Activated naive CD4-positive, alpha-beta T cell treated with anti-CD3 and anti-CD28 coated beads, Interleukin-2, amount 10 ng/mL, durations not matched to agents 7 days and 5 days (primary cell): Measurements from ENCODE around the gene DSCAML1.
"Not testable (repeated sequence)": the region's sequence is repeated elsewhere in the genome, so short reads cannot be mapped to it uniquely, and the experiment has no call there.

ENCODE experiments used
- CTCF ChIA-PET: fragments of 350-600 bp; sonication (Branson Sonifier 250); formaldehyde crosslinking; loops from one replicate; lab custom pipeline; 2021; ENCODE audit warnings: antibody characterized with exemption; lab: Charles Lee
- DNase-seq: peaks from one replicate; pipeline ENCODE4 v3.0.0-alpha.2; 2020
- H3K27ac Mint-ChIP-seq: one replicate; pipeline ENCODE4 v1.8.0; 2021; ENCODE audit warnings: mild to moderate bottlenecking, moderate library complexity, mixed read lengths
- H3K27me3 Mint-ChIP-seq: one replicate; pipeline ENCODE4 v1.8.0; 2021; ENCODE audit warnings: mild to moderate bottlenecking, mixed read lengths
- H3K36me3 Mint-ChIP-seq: one replicate; pipeline ENCODE4 v1.8.0; 2021; ENCODE audit warnings: mixed read lengths
- H3K4me1 Mint-ChIP-seq: one replicate; pipeline ENCODE4 v1.8.0; 2021; ENCODE audit warnings: mixed read lengths
- H3K4me3 Mint-ChIP-seq: one replicate; pipeline ENCODE4 v1.8.0; 2021; ENCODE audit warnings: mild to moderate bottlenecking, moderate library complexity, mixed read lengths
- H3K9me3 Mint-ChIP-seq: one replicate; pipeline ENCODE4 v1.8.0; 2021; ENCODE audit warnings: mixed read lengths

DSCAML1 gene

GRCh38 chr11:117763465-117763864 is 33.6 kb downstream of the DSCAML1 start:
- DNase-seq, H3K4me3 Mint-ChIP-seq, CTCF ChIA-PET, H3K9me3 Mint-ChIP-seq, H3K36me3 Mint-ChIP-seq, H3K4me1 Mint-ChIP-seq, H3K27ac Mint-ChIP-seq: not testable (repeated sequence)
- peaks cover 12% of the 10 kb centered on the region for H3K27me3 Mint-ChIP-seq

GRCh38 chr11:117761993-117762392 is 35.0 kb downstream of the DSCAML1 start:
- Mint-ChIP-seq H3K4me3 (no peak overlapping the region), H3K27me3 (peaks cover 8% of the 10 kb centered on the region), H3K36me3 (no peaks in the 10 kb centered on the region), H3K4me1 (no peaks in the 10 kb centered on the region), H3K9me3 (no peaks in the 10 kb centered on the region), H3K27ac (no peak overlapping the region)
- CTCF ChIA-PET, result no interaction called here
- DNase-seq, result no peak

- no peaks in the 10 kb centered on the region for H3K36me3 Mint-ChIP-seq
- H3K27me3 Mint-ChIP-seq, result peaks cover 26% of the 10 kb centered on the region
- no peaks in the 10 kb centered on the region for H3K9me3 Mint-ChIP-seq
- no peak overlapping the region for H3K4me3 Mint-ChIP-seq
- CTCF ChIA-PET, result no interaction called here
- H3K4me1 Mint-ChIP-seq, result no peaks in the 10 kb centered on the region
- DNase-seq, result no peak
- H3K27ac Mint-ChIP-seq, result no peak overlapping the region
Measured at GRCh38 chr11:117759305-117759704, 37.7 kb downstream of the DSCAML1 start.

DNA sequence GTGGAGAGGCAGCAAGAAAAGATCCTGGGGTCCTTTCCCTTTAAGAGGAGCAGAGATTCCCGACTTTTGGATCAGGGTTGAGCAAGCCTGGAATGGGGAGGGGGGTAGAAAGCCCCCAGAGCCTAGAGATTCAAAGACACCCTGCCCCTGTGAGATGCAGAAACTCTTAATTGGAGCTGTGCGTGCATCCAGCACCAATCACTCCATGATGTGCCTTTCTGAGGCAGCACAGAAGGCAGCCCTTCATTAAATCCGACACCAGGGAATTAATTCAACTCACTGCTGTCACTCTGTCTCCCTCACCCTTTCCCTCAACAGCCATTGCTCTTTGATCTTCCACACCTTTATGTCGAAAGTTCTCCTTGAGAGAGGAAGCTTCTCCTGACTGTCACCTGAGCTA is 43.0 kb downstream of the DSCAML1 start:
- CTCF ChIA-PET, result interaction anchor here (0.5 kb wide), 1 partner anchor 1117 kb away, joined by 4 read pairs; no protein-coding TSS in a partner anchor
- Mint-ChIP-seq H3K27ac (no peak overlapping the region), H3K4me1 (no peaks in the 10 kb centered on the region), H3K27me3 (peaks cover 35% of the 10 kb centered on the region), H3K4me3 (no peak overlapping the region), H3K36me3 (no peaks in the 10 kb centered on the region), H3K9me3 (no peaks in the 10 kb centered on the region)
- no peak for DNase-seq

DNA sequence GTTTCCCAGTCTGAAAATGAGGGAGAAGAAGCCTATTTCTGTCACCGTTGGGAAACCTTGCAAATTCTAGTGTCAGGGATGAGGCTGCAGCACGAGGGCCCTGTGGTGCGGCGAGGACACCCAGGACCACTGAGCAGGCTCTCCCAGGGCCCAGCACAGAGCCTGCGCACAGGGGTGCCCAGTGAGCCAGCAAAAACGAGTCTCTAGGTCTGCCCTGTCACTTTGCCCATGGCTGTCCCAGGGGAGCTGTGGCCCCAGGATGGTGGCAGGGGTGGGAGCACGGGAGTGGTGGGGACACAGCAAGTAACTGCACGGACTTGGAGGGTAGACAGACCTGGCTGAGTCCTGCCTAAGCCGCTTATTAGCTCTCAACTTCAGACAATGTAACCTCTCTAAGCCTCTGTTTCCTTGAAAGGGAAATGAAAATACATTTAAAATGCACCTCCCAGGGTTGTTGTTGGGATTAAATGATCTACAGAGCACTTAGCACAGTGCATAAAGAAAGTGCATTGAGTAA is 44.2 kb downstream of the DSCAML1 start:
- H3K27me3 Mint-ChIP-seq, result peaks cover 38% of the 10 kb centered on the region
- H3K9me3 Mint-ChIP-seq, result no peaks in the 10 kb centered on the region
- H3K27ac Mint-ChIP-seq, result no peak overlapping the region
- no peaks in the 10 kb centered on the region for H3K4me1 Mint-ChIP-seq
- DNase-seq, result no peak
- H3K36me3 Mint-ChIP-seq, result no peaks in the 10 kb centered on the region
- no peak overlapping the region for H3K4me3 Mint-ChIP-seq
- CTCF ChIA-PET, result no interaction called here

- Mint-ChIP-seq H3K27me3 (peaks cover 38% of the 10 kb centered on the region), H3K4me3 (no peak overlapping the region), H3K4me1 (no peaks in the 10 kb centered on the region), H3K36me3 (no peaks in the 10 kb centered on the region), H3K9me3 (no peaks in the 10 kb centered on the region), H3K27ac (no peak overlapping the region)
- no peak for DNase-seq
- CTCF ChIA-PET, result no interaction called here
Measured at GRCh38 chr11:117752071-117752470, 44.9 kb downstream of the DSCAML1 start.

GRCh38 chr11:117750916-117751662 is 45.9 kb downstream of the DSCAML1 start:
- no peaks in the 10 kb centered on the region for H3K9me3 Mint-ChIP-seq
- CTCF ChIA-PET, result no interaction called here
- no peaks in the 10 kb centered on the region for H3K4me1 Mint-ChIP-seq
- DNase-seq, result no peak
- no peak overlapping the region for H3K27ac Mint-ChIP-seq
- peaks cover 38% of the 10 kb centered on the region for H3K27me3 Mint-ChIP-seq
- H3K4me3 Mint-ChIP-seq, result no peak overlapping the region
- no peaks in the 10 kb centered on the region for H3K36me3 Mint-ChIP-seq

GRCh38 chr11:117750357-117750756 is 46.7 kb downstream of the DSCAML1 start:
- Mint-ChIP-seq H3K4me3 (no peak overlapping the region), H3K9me3 (no peaks in the 10 kb centered on the region), H3K27me3 (peaks cover 35% of the 10 kb centered on the region), H3K36me3 (no peaks in the 10 kb centered on the region), H3K4me1 (no peaks in the 10 kb centered on the region), H3K27ac (no peak overlapping the region)
- CTCF ChIA-PET, result no interaction called here
- no peak for DNase-seq

- Mint-ChIP-seq H3K4me3 (no peak overlapping the region), H3K27me3 (peaks cover 35% of the 10 kb centered on the region), H3K4me1 (no peaks in the 10 kb centered on the region), H3K27ac (no peak overlapping the region), H3K9me3 (no peaks in the 10 kb centered on the region), H3K36me3 (no peaks in the 10 kb centered on the region)
- no peak for DNase-seq
- CTCF ChIA-PET, result no interaction called here
Measured at GRCh38 chr11:117749541-117749910, 47.5 kb downstream of the DSCAML1 start.

DNA sequence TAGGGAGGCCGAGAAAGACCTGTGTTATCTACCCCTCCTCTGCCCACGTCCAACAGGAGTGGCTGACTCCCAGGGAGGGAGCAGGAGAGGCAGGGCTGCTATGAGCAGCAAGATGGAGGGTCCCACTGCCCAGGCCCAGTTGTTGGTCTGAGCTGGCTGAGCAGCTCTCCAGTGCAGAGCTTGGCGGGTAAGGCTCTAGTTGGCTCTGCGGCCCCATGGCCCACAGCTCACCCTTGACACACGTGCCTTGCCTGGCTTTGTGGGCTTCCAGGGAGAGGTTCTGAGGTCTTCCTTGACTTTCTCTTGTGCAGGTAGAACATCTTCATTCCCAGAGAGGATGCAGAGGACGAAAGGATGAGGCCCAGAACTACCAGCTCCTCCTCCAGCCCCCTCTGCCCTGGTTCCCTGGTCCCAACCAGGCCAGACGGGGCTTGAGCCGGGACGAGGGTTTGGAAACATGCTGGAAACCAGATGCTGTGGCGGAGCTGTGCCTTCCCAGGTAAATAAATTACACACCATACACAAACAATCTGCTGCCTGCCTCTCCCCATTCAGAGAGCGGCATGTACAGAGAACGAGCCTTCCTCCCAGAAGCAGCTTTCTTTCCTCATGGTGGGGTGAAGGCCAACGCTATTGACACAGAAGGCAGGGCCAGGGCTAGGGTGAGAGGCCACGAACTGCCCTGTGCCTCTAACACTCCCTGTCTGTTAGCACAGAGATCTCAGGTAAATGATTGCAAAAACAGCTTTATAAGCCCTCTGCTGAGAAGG is 48.1 kb downstream of the DSCAML1 start:
- H3K9me3 Mint-ChIP-seq, result no peaks in the 10 kb centered on the region
- no peaks in the 10 kb centered on the region for H3K36me3 Mint-ChIP-seq
- no peak for DNase-seq
- H3K27ac Mint-ChIP-seq, result no peak overlapping the region
- CTCF ChIA-PET, result no interaction called here
- peaks cover 41% of the 10 kb centered on the region for H3K27me3 Mint-ChIP-seq
- H3K4me1 Mint-ChIP-seq, result no peaks in the 10 kb centered on the region
- no peak overlapping the region for H3K4me3 Mint-ChIP-seq

DNA sequence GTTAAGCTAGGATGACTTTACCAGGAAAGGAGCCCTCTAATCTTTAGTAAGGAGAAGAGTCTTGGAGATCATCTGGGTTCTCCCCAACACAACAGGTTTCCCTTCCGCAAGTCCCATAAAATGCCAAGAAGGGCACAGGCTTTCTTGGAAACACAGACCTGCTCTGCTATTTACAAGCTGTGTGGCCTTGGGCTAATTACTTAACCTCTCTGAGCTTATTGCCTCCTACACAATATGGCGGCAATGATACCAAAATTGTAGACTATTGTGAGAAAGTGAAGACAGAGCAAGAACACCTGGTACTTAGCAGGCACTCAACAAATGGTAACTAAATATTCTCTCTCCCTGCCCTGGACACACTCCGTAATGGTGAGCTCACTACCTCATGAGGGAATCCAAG is 49.1 kb downstream of the DSCAML1 start:
- peaks cover 51% of the 10 kb centered on the region for H3K27me3 Mint-ChIP-seq
- CTCF ChIA-PET, result no interaction called here
- DNase-seq, result no peak
- H3K9me3 Mint-ChIP-seq, result no peaks in the 10 kb centered on the region
- no peaks in the 10 kb centered on the region for H3K36me3 Mint-ChIP-seq
- no peak overlapping the region for H3K4me3 Mint-ChIP-seq
- no peaks in the 10 kb centered on the region for H3K4me1 Mint-ChIP-seq
- no peak overlapping the region for H3K27ac Mint-ChIP-seq

- H3K4me3 Mint-ChIP-seq, result no peak overlapping the region
- H3K27ac Mint-ChIP-seq, result no peak overlapping the region
- H3K9me3 Mint-ChIP-seq, result no peaks in the 10 kb centered on the region
- no peaks in the 10 kb centered on the region for H3K36me3 Mint-ChIP-seq
- peaks cover 66% of the 10 kb centered on the region for H3K27me3 Mint-ChIP-seq
- DNase-seq, result no peak
- no peaks in the 10 kb centered on the region for H3K4me1 Mint-ChIP-seq
- CTCF ChIA-PET, result no interaction called here
Measured at GRCh38 chr11:117745346-117745745, 51.7 kb downstream of the DSCAML1 start.

- H3K36me3 Mint-ChIP-seq, result no peaks in the 10 kb centered on the region
- peaks cover 65% of the 10 kb centered on the region for H3K27me3 Mint-ChIP-seq
- no peak overlapping the region for H3K4me3 Mint-ChIP-seq
- CTCF ChIA-PET, result no interaction called here
- H3K9me3 Mint-ChIP-seq, result no peaks in the 10 kb centered on the region
- no peak overlapping the region for H3K27ac Mint-ChIP-seq
- no peaks in the 10 kb centered on the region for H3K4me1 Mint-ChIP-seq
- no peak for DNase-seq
Measured at GRCh38 chr11:117744471-117745150, 52.4 kb downstream of the DSCAML1 start.

DNA sequence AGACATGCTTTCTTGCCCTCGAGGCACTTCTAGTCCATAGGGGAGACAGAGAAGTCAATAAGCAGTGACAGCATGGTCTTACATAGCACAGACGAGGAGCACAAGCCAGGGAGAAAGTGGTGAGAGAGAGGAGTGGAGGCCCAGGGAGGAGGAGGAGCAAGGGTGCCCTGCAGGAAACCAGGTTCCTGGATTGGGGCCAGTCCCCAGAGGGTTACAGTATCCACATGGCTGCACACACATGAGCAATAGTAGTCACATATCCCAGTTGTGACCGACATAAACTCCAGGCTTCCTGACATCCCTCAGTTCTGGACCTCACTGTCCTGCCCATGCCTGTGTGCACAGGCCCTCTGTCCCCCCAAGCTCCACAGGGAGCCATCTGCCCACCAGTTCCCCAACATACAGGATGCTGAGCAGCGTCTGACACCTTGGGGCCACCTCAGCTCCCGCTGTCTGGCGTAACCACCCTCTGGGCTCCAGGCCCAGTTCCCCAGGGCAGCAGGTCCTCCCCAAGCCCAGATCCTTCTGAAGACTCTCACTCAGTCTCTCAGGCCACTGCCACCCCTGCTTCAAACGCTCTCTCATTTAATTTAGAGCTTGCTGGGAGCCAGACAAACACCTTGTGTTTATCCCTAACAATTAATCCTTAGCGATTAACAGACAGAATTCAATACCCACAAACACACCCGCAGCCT is 53.7 kb downstream of the DSCAML1 start:
- peaks cover 64% of the 10 kb centered on the region for H3K27me3 Mint-ChIP-seq
- no peak overlapping the region for H3K4me3 Mint-ChIP-seq
- H3K4me1 Mint-ChIP-seq, result no peaks in the 10 kb centered on the region
- CTCF ChIA-PET, result no interaction called here
- no peaks in the 10 kb centered on the region for H3K36me3 Mint-ChIP-seq
- DNase-seq, result no peak
- no peak overlapping the region for H3K27ac Mint-ChIP-seq
- H3K9me3 Mint-ChIP-seq, result no peaks in the 10 kb centered on the region
